ENCODE data around the gene TGFBR3. TPM values are rescaled to one million over a fixed set of nuclear protein-coding genes. Genes with fewer than 3 reads are reported as not detected.

The TGFBR3 gene
- total and polyA plus RNA-seq, 9 of the 15 experiments (the other 6 are each of a cell fraction or from before 2014, with no cell fraction given): 3.6 to 32.4 (median 15.6) TPM

- H3K36me3 ChIP-seq (ENCODE audit: control insufficient read depth, insufficient read depth, low read length): peaks cover 17% of the 10 kb centered on the region; the same call in 1 of the 3 replicates
- H2AFZ ChIP-seq (ENCODE audit: low read depth, low read length): no peak overlapping the region
- H3K9ac ChIP-seq (ENCODE audit: insufficient read depth in 1 of 2, low read depth in 2 of 2, low read length in 2 of 2): no peak overlapping the region
- in situ Hi-C loops (cut with MboI): no loop called here
- ChIA-PET POLR2A (no interaction called here), CTCF (ENCODE audit: low intra/inter-chr PET ratio) (no interaction called here)
- H4K20me1 ChIP-seq (replicated peaks; ENCODE audit: control insufficient read depth, insufficient read depth, low read length): no peaks in the 10 kb centered on the region
- H3K4me2 ChIP-seq (ENCODE audit: insufficient read depth, low read length): no peak overlapping the region
- no peaks in the 10 kb centered on the region for H3K9me1 ChIP-seq (ENCODE audit: control insufficient read depth, insufficient read depth, low read length)
- ATAC-seq: no peak
- FAIRE-seq: no peak
- no peak for DNase-seq (ENCODE audit: extremely low read depth in 1 of 4, low spot score in 3 of 4)
- H3K27ac ChIP-seq (ENCODE audit: extremely low read depth, low read depth, low read length): no peak overlapping the region
- intact Hi-C loops (cut with micrococcal nuclease): no loop called here
- H3K27me3 ChIP-seq (ENCODE audit: control insufficient read depth in 2 of 2, insufficient read depth in 2 of 2, low read length in 2 of 2): no peaks in the 10 kb centered on the region
- WGBS (ENCODE audit: insufficient coverage, low coverage, missing lambda C conversion rate): 76% methylated on average over 6 of the region's 6 CpGs
- H3K79me2 ChIP-seq (ENCODE audit: control insufficient read depth, insufficient read depth, low read length): no peaks in the 10 kb centered on the region
- BruUV-seq (replicated peaks): no TSS peak
- no peaks in the 10 kb centered on the region for H3K9me3 ChIP-seq (replicated peaks; ENCODE audit: control insufficient read depth, insufficient read depth, low read depth, low read length)
- peaks cover 0 to 14% of the 10 kb centered on the region in 2 experiments; a peak in 3 of 5 replicates for H3K4me1 ChIP-seq (replicated peaks in 1 of 2; ENCODE audit: control insufficient read depth in 2 of 2, insufficient read depth in 2 of 2, low read length in 2 of 2)
- H3K4me3 ChIP-seq: no peak overlapping the region
- no peak for TF ChIP-seq NEUROD1 (IDR thresholded peaks at IDR 0.05; ENCODE audit: borderline replicate concordance, low read depth, low read length, partially characterized antibody)
- no peak for TF ChIP-seq CHD1 (IDR thresholded peaks at IDR 0.05; ENCODE audit: low read length)
- TF ChIP-seq, protein P1, sequence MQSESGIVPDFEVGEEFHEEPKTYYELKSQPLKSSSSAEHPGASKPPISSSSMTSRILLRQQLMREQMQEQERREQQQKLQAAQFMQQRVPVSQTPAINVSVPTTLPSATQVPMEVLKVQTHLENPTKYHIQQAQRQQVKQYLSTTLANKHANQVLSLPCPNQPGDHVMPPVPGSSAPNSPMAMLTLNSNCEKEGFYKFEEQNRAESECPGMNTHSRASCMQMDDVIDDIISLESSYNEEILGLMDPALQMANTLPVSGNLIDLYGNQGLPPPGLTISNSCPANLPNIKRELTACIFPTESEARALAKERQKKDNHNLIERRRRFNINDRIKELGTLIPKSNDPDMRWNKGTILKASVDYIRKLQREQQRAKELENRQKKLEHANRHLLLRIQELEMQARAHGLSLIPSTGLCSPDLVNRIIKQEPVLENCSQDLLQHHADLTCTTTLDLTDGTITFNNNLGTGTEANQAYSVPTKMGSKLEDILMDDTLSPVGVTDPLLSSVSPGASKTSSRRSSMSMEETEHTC (IDR thresholded peaks at IDR 0.05): no peak
- TF ChIP-seq ZNF174 (CRISPR knock-in tag; IDR thresholded peaks at IDR 0.05): no peak
- no peak for TF ChIP-seq HSF4 (CRISPR knock-in tag; IDR thresholded peaks at IDR 0.05; ENCODE audit: borderline replicate concordance)
- no peak for TF ChIP-seq SOX6 (IDR thresholded peaks at IDR 0.05)
- no peak for TF ChIP-seq NONO (IDR thresholded peaks at IDR 0.05; ENCODE audit: low read depth in 2 of 2, low read length in 1 of 2)
- TF ChIP-seq FOXM1 (IDR thresholded peaks at IDR 0.05; ENCODE audit: low read depth): no peak
- TF ChIP-seq FOXM1 (CRISPR knock-in tag; IDR thresholded peaks at IDR 0.05; ENCODE audit: low read depth): no peak
- no peak for TF ChIP-seq DIDO1 (tag; IDR thresholded peaks at IDR 0.05; ENCODE audit: low read depth)
- no peak for TF ChIP-seq ZZZ3 (IDR thresholded peaks at IDR 0.05)
- TF ChIP-seq RREB1 (CRISPR knock-in tag; IDR thresholded peaks at IDR 0.05): no peak
- no peak for TF ChIP-seq ZNF311 (CRISPR knock-in tag; IDR thresholded peaks at IDR 0.05)
- no peak for TF ChIP-seq ZNF785 (CRISPR knock-in tag; IDR thresholded peaks at IDR 0.05)
- TF ChIP-seq KAT8 (IDR thresholded peaks at IDR 0.05; ENCODE audit: low read depth): no peak
- TF ChIP-seq ZNF780A (CRISPR knock-in tag; IDR thresholded peaks at IDR 0.05): no peak
Measured at GRCh38 chr1:91755702-91756287, 130.2 kb downstream of the TGFBR3 start.
